ENCODE data around the gene CPT2. TPM values are rescaled to one million over a fixed set of nuclear protein-coding genes. Genes with fewer than 3 reads are reported as not detected.
A peak's percentile ranks its signal among the peaks of the same experiment; 100 is the strongest.

CPT2 gene
- total and polyA plus RNA-seq, 9 of the 15 experiments (the other 6 are each of a cell fraction or from before 2014, with no cell fraction given) = 7.6 to 25.1 (median 16.8) TPM

- TF ChIP-seq VEZF1 (CRISPR knock-in tag; IDR thresholded peaks at IDR 0.05) (peak; percentile 75), MCM7 (IDR thresholded peaks at IDR 0.05) (no peak), NR2C1 (IDR thresholded peaks at IDR 0.05) (peak; percentile 90), NR2C1 (tag; IDR thresholded peaks at IDR 0.05) (peak; percentile 89), ZSCAN29 (IDR thresholded peaks at IDR 0.05) (no peak), ZNF282 (CRISPR knock-in tag; IDR thresholded peaks at IDR 0.05) (no peak), ARNT (IDR thresholded peaks at IDR 0.05) (peak in 1 of 2 experiments; percentile 54; a peak in 1 of 4 replicates), BCOR (IDR thresholded peaks at IDR 0.05) (peak; percentile 68; the same call in 1 of the 2 replicates), ZNF830 (CRISPR knock-in tag; IDR thresholded peaks at IDR 0.05) (no peak), RBBP5 (IDR thresholded peaks at IDR 0.05; ENCODE audit: borderline replicate concordance, insufficient read depth, low read length, poor library complexity, severe bottlenecking) (peak; percentile 76), ZNF695 (CRISPR knock-in tag; IDR thresholded peaks at IDR 0.05) (no peak), ELK1 (CRISPR knock-in tag; IDR thresholded peaks at IDR 0.05) (no peak), ZC3H11A (IDR thresholded peaks at IDR 0.05; ENCODE audit: low read depth, low read length) (0 out of 2 replicates have a peak, but pooled peaks have one; percentile 14), ZSCAN32 (CRISPR knock-in tag; IDR thresholded peaks at IDR 0.05) (no peak), TCF7 (IDR thresholded peaks at IDR 0.05; ENCODE audit: borderline replicate concordance) (no peak), ZNF217 (CRISPR knock-in tag; IDR thresholded peaks at IDR 0.05) (no peak), RBM39 (optimal IDR thresholded peaks at IDR 0.05; ENCODE audit: low read depth, low read length) (no peak), NR4A1 (CRISPR knock-in tag; IDR thresholded peaks at IDR 0.05) (no peak), NR4A1 (tag; IDR thresholded peaks at IDR 0.05) (no peak), SRF (CRISPR knock-in tag; IDR thresholded peaks at IDR 0.05) (peak in 1 of 2 experiments; percentile 25; a peak in 1 of 4 replicates), FOXP1 (CRISPR knock-in tag; IDR thresholded peaks at IDR 0.05) (no peak), SMAD3 (CRISPR knock-in tag; conservative IDR thresholded peaks at IDR 0.05) (no peak), RCOR1 (IDR thresholded peaks at IDR 0.05; ENCODE audit: borderline replicate concordance in 1 of 2, low read depth in 2 of 2, low read length in 2 of 2) (0 out of 4 replicates have a peak, but pooled peaks of 1 of the 2 experiments have one; percentile 2), CCNT2 (IDR thresholded peaks at IDR 0.05; ENCODE audit: borderline replicate concordance, extremely low read depth, insufficient read length, low read depth, low read length) (no peak), NRF1 (conservative IDR thresholded peaks at IDR 0.05 in 1 of 2, IDR thresholded peaks at IDR 0.05 in 1 of 2) (peak in 1 of 2 experiments; percentile 23; a peak in 2 of 4 replicates), TFAM (CRISPR knock-in tag; conservative IDR thresholded peaks at IDR 0.05) (no peak)
Observed at GRCh38 chr1:53183095-53183990, 13.3 kb upstream of the CPT2 start (continued).
